Muscle of arm (tissue), 14 donors: ENCODE measurements around the gene P3H4. TPM values are rescaled to one million over a fixed set of nuclear protein-coding genes. Genes with fewer than 3 reads are reported as not detected.
"Not testable (repeated sequence)": the region's sequence is repeated elsewhere in the genome, so short reads cannot be mapped to it uniquely, and the experiment has no call there.

Experiments used
- DNase-seq: peaks from one replicate; pipeline ENCODE4 v3.0.0-alpha.2; 2013
- long read RNA-seq, 11 donors: transcript quantifications; one replicate each; lab custom pipeline, GENCODE V29; 2026
- polyA plus RNA-seq, 12 donors: library from polyadenylated mRNA; unstranded; fragments of 120-200 nt; gene quantifications; one replicate each; pipeline ENCODE4 v1.2.1, GENCODE V29; 2013; ENCODE audit not compliant: insufficient read length in 12 of 12

Gene P3H4
- 10 to 100 TPM in 11 of 12 donors, not detected in 1; 31.4 to 49.8 (median 35.8) TPM for polyA plus RNA-seq
- long read RNA-seq, donor 1, transcript P3H4-202 (8 exons, 2,601 nt) = major isoform, 5 of 8 reads
- long read RNA-seq, donor 1, partial matches to known transcripts = 0 of 8 reads
- long read RNA-seq, donor 1, other reads (novel, unspliced or antisense) = 0 of 8 reads
- long read RNA-seq, donor 2, transcript P3H4-202 (8 exons, 2,601 nt) = major isoform, 16 of 19 reads
- long read RNA-seq, donor 2, partial matches to known transcripts = 0 of 19 reads
- long read RNA-seq, donor 2, other reads (novel, unspliced or antisense) = 0 of 19 reads
- long read RNA-seq, donor 3, partial matches to known transcripts = 0 of 5 reads
- long read RNA-seq, donor 3, other reads (novel, unspliced or antisense) = 0 of 5 reads
- long read RNA-seq, donor 4, partial matches to known transcripts = 0 of 5 reads
- long read RNA-seq, donor 4, other reads (novel, unspliced or antisense) = 0 of 5 reads
- long read RNA-seq, donor 5, transcript P3H4-202 (8 exons, 2,601 nt) = major isoform, 17 of 19 reads
- long read RNA-seq, donor 5, partial matches to known transcripts = 0 of 19 reads
- long read RNA-seq, donor 5, other reads (novel, unspliced or antisense) = 0 of 19 reads
- long read RNA-seq, donor 6, transcript P3H4-202 (8 exons, 2,601 nt) = major isoform, 13 of 14 reads
- long read RNA-seq, donor 6, partial matches to known transcripts = 0 of 14 reads
- long read RNA-seq, donor 6, other reads (novel, unspliced or antisense) = 0 of 14 reads
- long read RNA-seq, donor 7, transcript P3H4-202 (8 exons, 2,601 nt) = major isoform, 11 of 104 reads
- long read RNA-seq, donor 7, partial matches to known transcripts = 81 of 104 reads
- long read RNA-seq, donor 7, other reads (novel, unspliced or antisense) = 12 of 104 reads
- long read RNA-seq, donor 8, transcript P3H4-202 (8 exons, 2,601 nt) = major isoform, 15 of 18 reads
- long read RNA-seq, donor 8, partial matches to known transcripts = 0 of 18 reads
- long read RNA-seq, donor 8, other reads (novel, unspliced or antisense) = 0 of 18 reads
- long read RNA-seq, donor 9, transcript P3H4-202 (8 exons, 2,601 nt) = major isoform, 12 of 14 reads
- long read RNA-seq, donor 9, partial matches to known transcripts = 0 of 14 reads
- long read RNA-seq, donor 9, other reads (novel, unspliced or antisense) = 0 of 14 reads
- long read RNA-seq, donor 10, transcript P3H4-202 (8 exons, 2,601 nt) = major isoform, 15 of 16 reads
- long read RNA-seq, donor 10, partial matches to known transcripts = 0 of 16 reads
- long read RNA-seq, donor 10, other reads (novel, unspliced or antisense) = 0 of 16 reads
- long read RNA-seq, donor 11, transcript P3H4-202 (8 exons, 2,601 nt) = major isoform, 23 of 28 reads
- long read RNA-seq, donor 11, partial matches to known transcripts = 0 of 28 reads
- long read RNA-seq, donor 11, other reads (novel, unspliced or antisense) = 0 of 28 reads

- DNase-seq = peak; percentile 86
These were observed at the start of gene P3H4 for GRCh38 chr17:41811549-41812380. P3H4 (minus strand) TSS chr17:41811949; CDS start chr17:41811915, 34 bp downstream.

- DNase-seq = no peak
These were observed 48.6 kb upstream of the P3H4 start for GRCh38 chr17:41860254-41860931.

- DNase-seq = not testable (repeated sequence)
These were observed 39.6 kb upstream of the P3H4 start for GRCh38 chr17:41851382-41851781.

- DNase-seq = no peak
These were observed 37.7 kb upstream of the P3H4 start for GRCh38 chr17:41849251-41849990.

- no peak for DNase-seq
These were observed 37.0 kb upstream of the P3H4 start for GRCh38 chr17:41848788-41849187.

GRCh38 chr17:41844971-41845370, 33.2 kb upstream of the P3H4 start:
- DNase-seq = no peak

- DNase-seq = not testable (repeated sequence)
These were observed 29.0 kb upstream of the P3H4 start for GRCh38 chr17:41840781-41841180.

- not testable (repeated sequence) for DNase-seq
These were observed 27.7 kb upstream of the P3H4 start for GRCh38 chr17:41839448-41839847.

- DNase-seq = no peak
These were observed 26.2 kb upstream of the P3H4 start, which contains the start of gene KLHL10 for GRCh38 chr17:41837761-41838538. KLHL10 (plus strand) TSS chr17:41837825; CDS start chr17:41837933, 108 bp downstream.

GRCh38 chr17:41836550-41837196, 24.9 kb upstream of the P3H4 start:
- no peak for DNase-seq

- DNase-seq = peak; percentile 55
These were observed 24.2 kb upstream of the P3H4 start, which contains the start of gene NT5C3B for GRCh38 chr17:41835800-41836549. NT5C3B (minus strand) TSS chr17:41836232; CDS start chr17:41836193, 39 bp downstream.

GRCh38 chr17:41835214-41835799, 23.6 kb upstream of the P3H4 start:
- DNase-seq = no peak

- not testable (repeated sequence) for DNase-seq
These were observed 18.2 kb upstream of the P3H4 start for GRCh38 chr17:41829961-41830360.

- no peak for DNase-seq
These were observed 13.6 kb upstream of the P3H4 start for GRCh38 chr17:41825175-41825845.

GRCh38 chr17:41824086-41824485, 12.3 kb upstream of the P3H4 start:
- no peak for DNase-seq

- DNase-seq = no peak
These were observed 11.8 kb upstream of the P3H4 start for GRCh38 chr17:41823580-41823979.
